GM18511 (cell line): Measurements from ENCODE around the gene GTF2H4.
"Not testable (repeated sequence)": the region's sequence is repeated elsewhere in the genome, so short reads cannot be mapped to it uniquely, and the experiment has no call there.

Source experiments
- ATAC-seq: cut with Tn5 transposase; IDR thresholded peaks from one replicate; pipeline ENCODE4 v1.9.1; 2021; ENCODE audit warnings: mild to moderate bottlenecking, moderate library complexity; ENCODE audit not compliant: unreplicated experiment

GTF2H4 gene

GRCh38 chr6:30907758-30908591 lies at the start of gene GTF2H4:
TSS of gene GTF2H4 (plus strand) at chr6:30908207.
- ATAC-seq = peak; percentile 98

GRCh38 chr6:30859726-30860125 lies 48.3 kb upstream of the GTF2H4 start:
- ATAC-seq = not testable (repeated sequence)

GRCh38 chr6:30861257-30862048 lies 46.6 kb upstream of the GTF2H4 start:
- ATAC-seq = no peak

GRCh38 chr6:30862156-30862875 lies 45.7 kb upstream of the GTF2H4 start:
- no peak for ATAC-seq

GRCh38 chr6:30864325-30864724 lies 43.7 kb upstream of the GTF2H4 start:
- ATAC-seq = no peak

GRCh38 chr6:30869241-30869749 lies 38.7 kb upstream of the GTF2H4 start:
- ATAC-seq = not testable (repeated sequence)

- ATAC-seq = no peak
Measured at GRCh38 chr6:30870546-30870945, 37.5 kb upstream of the GTF2H4 start.

GRCh38 chr6:30871592-30872183 lies 36.3 kb upstream of the GTF2H4 start:
- no peak for ATAC-seq

- ATAC-seq = no peak
Measured at GRCh38 chr6:30873137-30873640, 34.8 kb upstream of the GTF2H4 start.

GRCh38 chr6:30873795-30874194 lies 34.2 kb upstream of the GTF2H4 start:
- not testable (repeated sequence) for ATAC-seq

GRCh38 chr6:30875244-30876038 lies 32.6 kb upstream of the GTF2H4 start:
- no peak for ATAC-seq

- no peak for ATAC-seq
Measured at GRCh38 chr6:30876039-30876730, 31.8 kb upstream of the GTF2H4 start.

GRCh38 chr6:30877419-30878262 lies 30.4 kb upstream of the GTF2H4 start:
- ATAC-seq = no peak

GRCh38 chr6:30879684-30880427 lies 28.2 kb upstream of the GTF2H4 start:
- no peak for ATAC-seq

- no peak for ATAC-seq
Measured at GRCh38 chr6:30880698-30881252, 27.2 kb upstream of the GTF2H4 start.

- ATAC-seq = no peak
Measured at GRCh38 chr6:30881392-30882203, 26.4 kb upstream of the GTF2H4 start.
